DMS79 (cell line): Measurements from ENCODE around the gene FAR2.
"Not testable (repeated sequence)": the region's sequence is repeated elsewhere in the genome, so short reads cannot be mapped to it uniquely, and the experiment has no call there.

Source experiments
- DNase-seq: peaks from one replicate; lab custom pipeline; 2025; lab: John Stamatoyannopoulos, UW

Gene FAR2

DNA sequence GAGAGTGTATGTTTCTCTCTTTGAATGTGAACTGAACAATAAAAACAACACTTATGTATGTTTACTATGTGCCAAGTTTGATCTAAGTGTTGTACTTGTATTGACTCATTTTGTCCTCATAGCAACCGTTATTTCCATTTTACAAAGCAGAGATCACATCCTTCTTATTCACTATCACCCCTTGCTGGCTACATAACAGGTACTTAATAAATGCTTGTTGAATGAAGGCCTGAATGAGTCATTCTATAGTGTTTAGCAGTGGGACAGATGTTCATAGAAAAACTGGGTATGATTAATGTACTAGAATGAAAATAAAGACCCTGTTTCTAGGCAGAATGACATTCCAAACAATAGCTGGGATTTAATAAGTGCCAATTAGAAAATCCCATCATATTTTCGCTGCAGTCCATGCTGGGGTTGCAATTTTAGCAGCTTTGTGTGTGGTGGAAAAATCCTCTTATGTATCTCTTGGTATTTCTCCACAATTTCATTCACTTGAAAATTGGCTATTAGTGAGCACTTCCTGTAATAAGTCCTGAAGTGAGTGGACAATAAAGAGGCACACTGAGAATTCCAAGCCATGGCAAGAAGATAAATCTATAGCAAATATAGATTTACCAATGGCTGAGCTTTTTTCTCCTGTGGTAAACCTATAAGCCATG lies 86.0 kb downstream of the FAR2 start:
- peak; percentile 31 for DNase-seq

DNA sequence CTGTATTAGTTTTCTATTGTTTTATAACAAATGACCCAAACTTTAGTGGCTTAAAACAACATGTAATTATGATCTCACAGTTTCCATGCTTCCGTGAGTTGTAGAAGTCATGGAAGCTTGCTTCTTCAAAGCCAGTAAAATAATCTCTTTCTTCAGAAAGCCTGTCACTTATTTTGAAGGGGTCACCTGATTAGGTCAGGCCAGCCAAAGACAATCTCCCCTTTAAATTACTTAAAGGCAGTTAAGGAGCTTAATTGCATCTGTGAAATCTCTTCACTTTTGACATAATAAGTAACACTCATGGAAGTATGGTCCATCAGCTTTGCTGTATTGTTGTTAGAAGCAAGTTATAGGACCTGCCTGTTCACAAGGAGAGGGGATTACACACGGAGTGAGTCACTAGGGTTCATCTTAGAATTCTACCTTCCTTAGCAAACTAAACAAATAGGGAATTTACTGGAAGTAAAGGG lies 89.8 kb downstream of the FAR2 start:
- no peak for DNase-seq

- no peak for DNase-seq
These were observed 90.3 kb downstream of the FAR2 start for GRCh38 chr12:29239336-29239735.

DNA sequence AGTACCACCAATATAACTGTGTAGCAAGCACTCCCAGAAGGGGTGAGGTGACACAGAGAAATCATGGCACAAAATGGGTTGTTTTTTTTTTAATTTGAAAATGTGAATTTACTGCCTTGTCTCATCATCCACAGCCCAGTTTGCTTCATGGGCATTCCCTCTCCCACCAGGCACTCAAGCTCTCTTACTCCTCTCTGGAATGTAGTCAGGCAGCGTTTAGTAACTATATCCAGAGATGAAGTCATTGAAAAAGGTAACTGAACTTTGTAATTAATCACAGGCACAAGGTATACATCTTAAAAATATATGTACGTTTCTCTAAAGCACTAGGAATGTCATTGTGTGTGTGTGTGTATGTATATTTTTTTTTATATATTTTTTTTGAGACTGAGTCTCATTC lies 91.4 kb downstream of the FAR2 start:
- DNase-seq, result no peak

DNA sequence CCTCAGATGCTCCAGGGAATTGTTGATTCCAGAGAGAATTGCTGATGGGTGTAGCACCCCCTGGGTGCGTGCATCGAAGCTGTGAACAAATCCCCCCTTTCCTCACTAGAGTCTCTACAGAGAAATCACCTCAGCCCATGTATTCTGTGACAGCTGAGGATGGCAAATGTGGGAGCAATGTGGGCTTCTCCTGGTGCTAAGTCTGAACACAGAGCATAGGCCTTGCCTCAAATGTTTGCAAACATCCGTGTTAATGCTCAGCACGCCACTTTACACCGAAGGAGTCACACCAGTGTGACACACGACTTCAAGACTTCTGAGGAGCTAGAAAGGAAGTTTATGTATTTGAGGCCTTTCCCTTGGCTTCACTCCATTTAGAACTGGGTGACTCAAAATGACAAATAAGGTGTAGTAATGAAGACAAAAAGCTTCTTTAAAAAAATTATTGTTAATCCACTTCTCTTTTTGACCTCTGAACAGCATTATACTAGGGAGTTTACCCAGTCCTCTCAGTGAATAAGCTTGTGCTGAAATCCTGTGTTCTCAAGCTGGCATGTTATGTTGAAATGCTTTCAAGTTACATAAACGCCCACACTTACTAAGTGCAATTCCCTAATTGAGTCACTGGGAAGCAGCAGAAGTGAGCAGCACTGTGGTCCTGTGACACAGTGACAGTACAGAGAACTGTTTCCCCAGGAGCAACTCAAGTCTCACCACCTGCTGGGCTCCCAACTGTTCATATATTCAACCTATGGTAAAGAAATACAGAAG lies 92.9 kb downstream of the FAR2 start:
- DNase-seq, result no peak

- no peak for DNase-seq
These were observed 93.9 kb downstream of the FAR2 start for GRCh38 chr12:29242921-29243431.

DNA sequence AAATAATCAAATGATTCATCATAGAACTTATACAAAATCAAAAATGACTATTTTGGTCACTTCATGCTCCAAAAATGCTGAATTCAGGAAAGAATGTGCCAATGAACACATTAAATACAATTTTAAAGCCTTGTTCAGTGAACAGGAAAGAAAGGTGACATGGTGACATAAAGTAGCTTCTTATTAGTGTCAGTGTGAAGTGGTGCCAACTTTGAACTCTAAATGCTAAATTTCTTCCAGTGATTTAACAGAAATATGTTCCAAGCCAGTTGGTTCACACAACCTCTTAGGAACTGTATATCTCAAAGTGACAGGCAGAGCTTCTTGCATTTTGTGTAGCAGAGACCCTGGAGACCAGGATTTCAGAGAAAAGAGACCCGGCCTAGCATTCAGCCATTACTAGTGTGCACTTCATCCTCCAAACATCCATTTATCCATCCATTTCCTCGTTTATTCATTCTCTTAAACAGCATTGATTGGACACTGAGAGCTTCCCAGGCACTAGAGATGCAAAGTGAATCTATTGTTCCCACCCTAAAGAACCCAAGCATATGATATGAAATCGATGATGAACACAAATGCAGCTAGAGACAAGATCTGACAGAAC lies 95.2 kb downstream of the FAR2 start:
- DNase-seq, result no peak

DNA sequence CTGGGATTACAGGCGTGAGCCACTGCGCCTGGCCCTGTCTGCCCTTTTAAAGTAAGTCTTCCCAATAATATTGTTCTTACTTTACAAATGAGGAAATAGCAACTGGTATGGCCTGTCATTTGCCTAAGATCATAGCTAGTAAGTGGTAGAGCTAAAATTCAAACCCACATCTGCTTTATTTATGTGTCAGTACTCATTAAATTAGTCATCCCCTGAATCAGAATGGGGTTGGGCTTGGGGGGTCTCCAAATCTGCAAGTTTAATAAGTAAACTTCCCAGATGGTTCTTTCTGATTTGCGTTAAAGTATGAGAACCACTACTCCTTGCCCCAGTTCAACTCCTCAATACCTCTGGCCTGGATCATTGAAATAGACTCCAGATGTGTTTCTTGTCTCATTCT lies 96.2 kb downstream of the FAR2 start:
- no peak for DNase-seq

GRCh38 chr12:29249930-29250329 lies 100.9 kb downstream of the FAR2 start:
- no peak for DNase-seq

GRCh38 chr12:29253906-29254625 lies 105.0 kb downstream of the FAR2 start:
- DNase-seq, result no peak

- DNase-seq, result no peak
These were observed 106.0 kb downstream of the FAR2 start for GRCh38 chr12:29255042-29255441.

- no peak for DNase-seq
These were observed 107.5 kb downstream of the FAR2 start for GRCh38 chr12:29256598-29256997.

DNA sequence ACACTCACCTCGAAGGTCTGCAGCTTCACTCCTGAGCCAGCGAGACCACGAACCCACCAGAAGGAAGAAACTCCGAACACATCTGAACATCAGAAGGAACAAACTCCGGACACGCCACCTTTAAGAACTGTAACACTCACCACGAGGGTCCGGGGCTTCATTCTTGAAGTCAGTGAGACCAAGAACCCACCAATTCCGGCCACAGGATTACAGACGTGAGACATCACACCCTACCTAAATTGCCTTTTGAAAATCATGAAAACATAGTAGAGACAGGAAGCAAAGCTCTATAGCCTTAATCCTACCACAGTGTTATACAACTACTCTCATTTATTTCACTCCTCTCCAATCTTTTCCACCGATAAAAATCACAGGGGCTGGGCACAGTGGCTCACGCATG lies 108.6 kb downstream of the FAR2 start:
- not testable (repeated sequence) for DNase-seq

- DNase-seq, result no peak
These were observed 115.3 kb downstream of the FAR2 start for GRCh38 chr12:29264424-29264823.

DNA sequence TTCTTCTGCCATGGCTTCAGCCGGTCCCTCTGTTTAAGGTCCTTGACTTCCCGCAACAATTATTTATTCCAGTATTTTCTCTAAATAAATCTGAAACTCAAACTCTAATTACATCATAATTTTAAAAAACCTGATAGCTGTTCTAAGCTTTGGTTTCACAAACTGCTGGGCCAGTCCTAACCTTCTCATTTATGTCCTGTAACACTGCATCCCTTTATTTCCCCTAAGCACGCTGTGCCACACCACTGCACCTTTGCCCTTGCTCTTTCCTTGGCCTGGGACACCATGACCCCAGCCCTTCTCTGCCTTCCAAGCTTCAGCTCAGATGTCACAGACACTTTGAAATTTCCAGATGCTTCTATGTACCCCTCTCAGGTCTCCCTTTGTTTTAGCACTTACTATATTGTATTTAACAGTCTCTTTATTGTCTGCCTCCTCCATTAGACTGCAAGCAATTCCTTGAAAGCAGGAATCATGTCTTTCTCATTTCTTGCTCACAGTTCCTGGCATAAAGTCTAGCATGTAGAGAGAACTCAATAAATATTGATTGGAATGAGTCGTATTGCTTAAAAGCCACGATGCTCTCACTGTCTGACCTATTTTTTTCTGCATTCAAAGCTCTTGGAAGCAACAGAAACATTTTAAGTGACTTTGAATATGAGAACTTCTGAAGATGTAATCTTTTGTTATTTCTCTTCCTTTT lies 120.8 kb downstream of the FAR2 start:
- DNase-seq, result no peak

DNA sequence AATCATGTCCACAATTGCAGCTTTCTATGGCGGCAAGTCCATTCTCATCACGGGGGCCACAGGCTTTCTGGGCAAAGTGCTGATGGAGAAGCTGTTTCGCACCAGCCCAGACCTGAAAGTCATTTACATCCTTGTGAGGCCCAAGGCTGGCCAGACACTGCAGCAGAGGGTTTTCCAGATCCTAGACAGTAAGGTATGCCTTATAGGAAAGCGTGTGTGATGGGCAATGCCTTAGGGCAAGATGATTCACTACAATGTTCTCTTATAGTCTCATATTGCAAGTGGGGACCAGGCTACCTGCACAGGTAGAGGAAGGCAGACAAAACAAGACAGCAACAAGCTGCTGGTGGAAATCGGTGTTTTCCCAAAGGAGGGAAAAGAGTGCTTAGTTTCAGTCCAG lies 121.4 kb downstream of the FAR2 start:
- no peak for DNase-seq

DNA sequence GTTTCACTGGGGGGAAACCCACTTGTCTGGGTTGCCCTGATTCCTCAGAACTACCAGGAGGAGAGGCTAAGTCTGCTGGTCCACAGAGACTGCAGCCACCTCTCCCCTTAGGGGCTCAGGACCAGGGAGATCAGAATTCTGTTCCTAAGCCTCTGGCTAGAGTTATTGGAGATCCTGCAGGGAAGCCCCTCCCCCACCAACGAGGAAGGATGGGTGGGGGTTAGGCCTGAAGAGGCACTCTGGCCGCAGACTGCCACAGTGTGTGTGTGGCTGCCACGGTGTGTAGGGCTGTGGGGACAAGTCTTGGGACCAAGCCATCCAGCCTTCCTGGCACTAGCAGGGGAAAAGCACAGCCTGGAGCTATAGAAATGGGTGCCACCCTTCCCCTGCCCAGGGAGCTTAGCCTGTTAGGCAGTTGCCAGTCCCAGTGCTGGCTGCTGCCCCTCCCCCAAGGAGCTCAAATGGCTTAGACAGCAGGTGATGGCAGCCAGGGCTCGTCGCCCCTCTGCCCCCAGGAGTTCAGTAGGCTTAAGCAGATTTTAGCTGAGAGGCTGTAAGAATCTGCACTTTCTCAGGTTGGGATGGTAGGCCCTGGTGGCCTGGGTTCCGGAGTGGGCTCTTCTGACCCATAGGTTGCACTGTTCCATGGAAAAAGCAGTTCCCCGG lies 124.2 kb downstream of the FAR2 start:
- DNase-seq, result no peak

GRCh38 chr12:29275834-29276233 lies 126.8 kb downstream of the FAR2 start:
- no peak for DNase-seq

DNA sequence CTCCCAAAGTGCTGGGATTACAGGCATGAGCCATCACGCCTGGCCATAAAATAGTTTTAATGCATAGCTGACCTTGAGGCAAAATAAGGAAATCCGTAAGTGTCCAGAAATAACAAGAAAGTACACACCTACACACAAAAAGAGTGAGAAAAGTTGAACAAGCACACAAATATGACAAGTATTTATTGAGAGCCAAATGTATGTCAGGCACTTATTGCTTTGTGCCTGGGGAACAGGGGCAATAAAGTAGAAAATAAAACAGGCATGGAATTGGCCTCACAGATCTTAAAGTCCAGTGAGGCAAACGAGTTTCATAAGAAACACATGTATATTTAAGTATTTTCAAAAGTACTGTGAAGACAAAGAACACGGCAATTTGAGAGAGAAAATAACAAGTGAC lies 128.2 kb downstream of the FAR2 start:
- DNase-seq, result no peak

- DNase-seq, result no peak
These were observed 129.8 kb downstream of the FAR2 start for GRCh38 chr12:29278673-29279420.
